Upper lobe of left lung (tissue), 4 donors: ENCODE measurements around the gene GIN1.

Experiments used
- EP300 ChIP-seq, 4 donors: sonication (generic); formaldehyde crosslinking; IDR thresholded peaks; one replicate each; pipeline ENCODE4 v1.5.1; 2017; ENCODE audit warnings: antibody characterized with exemption in 4 of 4, control low read depth in 2 of 4
- POLR2A ChIP-seq, 4 donors: fragments of 450-650 bp; IDR thresholded peaks; one replicate each; pipeline ENCODE4 v1.5.1; 2016 to 2017; ENCODE audit warnings: antibody characterized with exemption in 4 of 4, mild to moderate bottlenecking in 2 of 4
- POLR2AphosphoS5 ChIP-seq, 2 donors: sonication (generic); formaldehyde crosslinking; IDR thresholded peaks; one replicate each; pipeline ENCODE4 v1.5.1; 2017; ENCODE audit warnings: antibody characterized with exemption in 2 of 2
- TF ChIP-seq, protein P1 (sequence below), 6 experiments: fragments of 450-650 bp in 4 of 6; fragments of 200-600 bp in 2 of 6; sonication (generic) in 2 of 6; IDR thresholded peaks; one replicate each; pipeline ENCODE4 v1.5.1; 2016 to 2019; ENCODE audit warnings: antibody characterized with exemption in 6 of 6

DNA sequence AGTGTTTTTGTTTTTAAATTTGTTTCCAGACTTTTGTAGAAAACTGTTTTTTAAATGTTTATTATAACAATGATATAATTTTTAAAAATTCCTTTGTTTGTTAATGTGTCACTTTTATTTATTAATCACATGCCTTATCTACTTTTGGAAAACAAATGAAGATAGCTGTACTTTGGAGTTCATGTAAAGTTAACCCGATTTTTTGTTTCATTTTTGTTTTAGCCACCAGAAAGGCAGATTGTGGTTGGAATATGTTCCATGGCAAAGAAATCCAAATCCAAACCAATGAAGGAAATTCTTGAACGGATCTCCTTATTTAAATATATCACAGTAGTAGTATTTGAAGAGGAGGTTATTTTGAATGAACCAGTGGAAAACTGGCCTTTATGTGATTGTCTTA, 13.3 kb upstream of the GIN1 start:
- TF ChIP-seq, protein P1, sequence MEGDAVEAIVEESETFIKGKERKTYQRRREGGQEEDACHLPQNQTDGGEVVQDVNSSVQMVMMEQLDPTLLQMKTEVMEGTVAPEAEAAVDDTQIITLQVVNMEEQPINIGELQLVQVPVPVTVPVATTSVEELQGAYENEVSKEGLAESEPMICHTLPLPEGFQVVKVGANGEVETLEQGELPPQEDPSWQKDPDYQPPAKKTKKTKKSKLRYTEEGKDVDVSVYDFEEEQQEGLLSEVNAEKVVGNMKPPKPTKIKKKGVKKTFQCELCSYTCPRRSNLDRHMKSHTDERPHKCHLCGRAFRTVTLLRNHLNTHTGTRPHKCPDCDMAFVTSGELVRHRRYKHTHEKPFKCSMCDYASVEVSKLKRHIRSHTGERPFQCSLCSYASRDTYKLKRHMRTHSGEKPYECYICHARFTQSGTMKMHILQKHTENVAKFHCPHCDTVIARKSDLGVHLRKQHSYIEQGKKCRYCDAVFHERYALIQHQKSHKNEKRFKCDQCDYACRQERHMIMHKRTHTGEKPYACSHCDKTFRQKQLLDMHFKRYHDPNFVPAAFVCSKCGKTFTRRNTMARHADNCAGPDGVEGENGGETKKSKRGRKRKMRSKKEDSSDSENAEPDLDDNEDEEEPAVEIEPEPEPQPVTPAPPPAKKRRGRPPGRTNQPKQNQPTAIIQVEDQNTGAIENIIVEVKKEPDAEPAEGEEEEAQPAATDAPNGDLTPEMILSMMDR (IDR thresholded peaks at IDR 0.05) = no peak
- TF ChIP-seq POLR2A (IDR thresholded peaks at IDR 0.05) = no peak
- no peak for TF ChIP-seq POLR2AphosphoS5 (IDR thresholded peaks at IDR 0.05)
- no peak for TF ChIP-seq EP300 (IDR thresholded peaks at IDR 0.05)
